MM.1S (cell line): ENCODE data around the gene PSTPIP1.

Source experiments
- CTCF ChIP-seq: fragments of 300-600 bp; sonication (generic); IDR thresholded peaks from 2 replicates; pipeline ENCODE4 v1.5.1; 2016; ENCODE audit warnings: antibody characterized with exemption, low read length, mixed read lengths
- EZH2 ChIP-seq: fragments of 300-600 bp; sonication (generic); optimal IDR thresholded peaks from 2 replicates; pipeline ENCODE3; 2017; ENCODE audit warnings: low read depth, mild to moderate bottlenecking, antibody characterized with exemption, low read length, mixed read lengths

- no peak for TF ChIP-seq CTCF
- no peak for TF ChIP-seq EZH2
Measured at GRCh38 chr15:77035584-77035983, 40.7 kb downstream of the PSTPIP1 start.
